Measurements from ENCODE around the gene ARHGAP25.

GRCh38 chr2:68865108-68865507, 130.5 kb downstream of the ARHGAP25 start:
- no peak for TF ChIP-seq EZH2 (IDR thresholded peaks at IDR 0.05; ENCODE audit: low read length, missing control alignments)
- no peak for TF ChIP-seq CTCF (conservative IDR thresholded peaks at IDR 0.05 in 1 of 2, IDR thresholded peaks at IDR 0.05 in 1 of 2; ENCODE audit: low read depth in 1 of 2, low read length in 2 of 2)

Data from fibroblast of lung (primary cell).